ENCODE data around the gene ZNF618. TPM values are rescaled to one million over a fixed set of nuclear protein-coding genes. Genes with fewer than 3 reads are reported as not detected.

ZNF618 gene
- total RNA-seq, 4 donors from 2014 or later: 0.68 to 2.1 (median 1.3) TPM

DNA sequence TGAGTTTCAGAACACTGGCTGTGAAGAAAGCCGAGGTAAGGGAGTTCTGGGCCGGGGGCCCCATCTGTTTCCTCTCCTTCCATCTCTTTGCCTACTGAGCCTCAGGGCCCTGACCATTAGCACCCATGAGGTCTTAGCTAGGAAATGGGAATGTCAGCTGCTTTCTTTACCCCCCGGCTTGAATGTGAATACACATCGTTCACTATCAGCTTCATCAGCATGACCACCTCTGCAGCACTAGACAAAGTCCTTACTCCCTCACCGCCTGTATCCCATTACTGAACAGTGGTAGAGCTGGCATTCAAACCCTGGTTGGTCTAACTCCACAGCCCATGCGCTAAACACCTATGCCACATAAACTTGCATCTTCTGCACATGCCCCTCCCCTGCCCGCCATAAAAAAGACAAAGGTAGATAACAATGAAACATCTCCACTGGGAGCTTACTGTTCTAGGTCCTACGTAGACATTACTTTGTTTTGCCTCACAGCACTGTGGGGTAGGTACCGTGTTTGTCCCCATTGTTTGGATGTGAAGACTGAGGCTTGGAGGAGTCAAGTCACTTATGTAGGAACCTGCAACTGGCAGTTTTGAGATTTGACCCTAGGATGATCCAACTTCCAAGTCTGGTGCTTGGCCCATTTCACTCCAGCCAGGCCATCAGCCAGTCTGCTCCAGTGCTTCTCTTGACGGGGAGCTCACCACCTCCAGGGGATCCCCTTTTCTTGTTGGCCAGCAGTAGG is 108.7 kb downstream of the ZNF618 start:
- no peak for DNase-seq
- intact Hi-C loops (cut with DNase I): no loop called here
- no peak overlapping the region for H3K4me3 ChIP-seq
- WGBS, 2 donors: 79 to 88% methylated on average over 7 to 8 of the region's 10 CpGs
- H3K27ac ChIP-seq: no peak overlapping the region
- H3K9me3 ChIP-seq: no peaks in the 10 kb centered on the region
- H3K27me3 ChIP-seq: no peaks in the 10 kb centered on the region
- peaks cover 0 to 13% (median 0%) of the 10 kb centered on the region in 3 donors for H3K36me3 ChIP-seq
- TF ChIP-seq POLR2A (IDR thresholded peaks at IDR 0.05): no peak
- TF ChIP-seq, protein P1, sequence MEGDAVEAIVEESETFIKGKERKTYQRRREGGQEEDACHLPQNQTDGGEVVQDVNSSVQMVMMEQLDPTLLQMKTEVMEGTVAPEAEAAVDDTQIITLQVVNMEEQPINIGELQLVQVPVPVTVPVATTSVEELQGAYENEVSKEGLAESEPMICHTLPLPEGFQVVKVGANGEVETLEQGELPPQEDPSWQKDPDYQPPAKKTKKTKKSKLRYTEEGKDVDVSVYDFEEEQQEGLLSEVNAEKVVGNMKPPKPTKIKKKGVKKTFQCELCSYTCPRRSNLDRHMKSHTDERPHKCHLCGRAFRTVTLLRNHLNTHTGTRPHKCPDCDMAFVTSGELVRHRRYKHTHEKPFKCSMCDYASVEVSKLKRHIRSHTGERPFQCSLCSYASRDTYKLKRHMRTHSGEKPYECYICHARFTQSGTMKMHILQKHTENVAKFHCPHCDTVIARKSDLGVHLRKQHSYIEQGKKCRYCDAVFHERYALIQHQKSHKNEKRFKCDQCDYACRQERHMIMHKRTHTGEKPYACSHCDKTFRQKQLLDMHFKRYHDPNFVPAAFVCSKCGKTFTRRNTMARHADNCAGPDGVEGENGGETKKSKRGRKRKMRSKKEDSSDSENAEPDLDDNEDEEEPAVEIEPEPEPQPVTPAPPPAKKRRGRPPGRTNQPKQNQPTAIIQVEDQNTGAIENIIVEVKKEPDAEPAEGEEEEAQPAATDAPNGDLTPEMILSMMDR (IDR thresholded peaks at IDR 0.05): no peak
- H3K4me1 ChIP-seq: peaks cover 0 to 9% (median 0%) of the 10 kb centered on the region in 3 donors

DNA sequence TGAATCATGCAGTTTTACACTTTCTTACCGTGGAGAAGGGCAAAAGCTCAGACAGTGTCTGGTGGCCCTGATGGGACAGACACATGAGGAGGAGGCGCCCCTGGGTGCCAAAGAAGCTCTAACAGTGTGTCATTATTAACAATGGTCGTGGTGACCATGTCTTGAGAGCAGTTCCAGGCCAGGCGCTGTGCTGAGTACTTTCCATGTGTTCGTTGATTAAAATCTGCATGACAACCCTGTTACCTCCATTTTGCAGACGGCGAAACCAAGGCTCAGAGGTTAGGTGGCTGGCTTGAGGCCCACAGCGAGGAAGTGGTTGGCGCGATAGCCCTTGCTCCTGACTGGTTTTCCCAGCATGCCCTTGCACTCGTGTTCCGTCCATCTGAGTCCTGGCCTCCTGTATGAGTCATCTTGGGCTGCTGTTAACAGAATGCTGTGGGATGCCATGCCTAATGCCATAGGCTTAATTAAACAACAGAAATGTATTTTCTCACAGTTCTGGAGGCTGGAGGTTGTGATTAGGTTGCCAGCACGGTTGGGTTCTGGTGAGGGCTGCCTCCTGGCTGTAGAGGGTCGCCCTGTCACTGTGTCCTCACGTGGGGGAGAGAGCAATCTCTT is 110.0 kb downstream of the ZNF618 start:
- intact Hi-C loops (cut with DNase I): no loop called here
- Histone ChIP-seq H3K27me3 (no peaks in the 10 kb centered on the region), H3K9me3 (no peaks in the 10 kb centered on the region), H3K27ac (no peak overlapping the region), H3K36me3 (peaks cover 0 to 13% (median 0%) of the 10 kb centered on the region in 3 donors), H3K4me3 (no peak overlapping the region), H3K4me1 (peaks cover 0 to 15% (median 1%) of the 10 kb centered on the region in 3 donors)
- WGBS, 2 donors: 77 to 87% methylated on average over 13 to 15 of the region's 15 CpGs
- no peak for TF ChIP-seq POLR2A (IDR thresholded peaks at IDR 0.05)
- TF ChIP-seq, protein P1 (IDR thresholded peaks at IDR 0.05): no peak
- no peak for DNase-seq

DNA sequence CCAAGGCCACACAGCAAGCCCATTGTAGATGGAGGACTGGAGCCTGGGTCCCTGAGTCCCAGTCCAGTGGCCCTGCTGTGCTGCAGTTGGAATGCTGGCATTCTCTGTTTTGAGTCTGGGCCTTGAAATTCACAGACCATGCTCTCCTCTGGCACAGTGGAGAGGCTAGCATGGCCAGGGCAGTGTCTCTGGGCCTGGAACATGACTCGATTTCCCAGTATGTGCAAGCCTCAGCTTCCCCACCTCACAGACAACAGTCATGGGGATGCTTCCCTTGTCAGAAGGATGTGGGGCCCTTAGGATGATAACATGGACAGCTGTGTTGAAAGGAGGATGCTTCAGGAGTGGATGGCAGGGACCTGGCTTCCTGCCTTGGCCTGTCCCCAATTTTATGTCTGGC is 110.8 kb downstream of the ZNF618 start:
- no peak for DNase-seq
- no peak overlapping the region for H3K27ac ChIP-seq
- no peak overlapping the region for H3K4me3 ChIP-seq
- intact Hi-C loops (cut with DNase I): no loop called here
- H3K4me1 ChIP-seq: peaks cover 0 to 23% (median 7%) of the 10 kb centered on the region in 3 donors
- H3K36me3 ChIP-seq: peaks cover 0 to 13% (median 0%) of the 10 kb centered on the region in 3 donors
- H3K27me3 ChIP-seq: no peaks in the 10 kb centered on the region
- 100% methylated on average over 1 of the region's 1 CpG; no CpG with 5 or more reads in 1 of the 2 donors for WGBS, 2 donors
- TF ChIP-seq POLR2A (IDR thresholded peaks at IDR 0.05): no peak
- TF ChIP-seq, protein P1 (IDR thresholded peaks at IDR 0.05): no peak
- no peaks in the 10 kb centered on the region for H3K9me3 ChIP-seq

DNA sequence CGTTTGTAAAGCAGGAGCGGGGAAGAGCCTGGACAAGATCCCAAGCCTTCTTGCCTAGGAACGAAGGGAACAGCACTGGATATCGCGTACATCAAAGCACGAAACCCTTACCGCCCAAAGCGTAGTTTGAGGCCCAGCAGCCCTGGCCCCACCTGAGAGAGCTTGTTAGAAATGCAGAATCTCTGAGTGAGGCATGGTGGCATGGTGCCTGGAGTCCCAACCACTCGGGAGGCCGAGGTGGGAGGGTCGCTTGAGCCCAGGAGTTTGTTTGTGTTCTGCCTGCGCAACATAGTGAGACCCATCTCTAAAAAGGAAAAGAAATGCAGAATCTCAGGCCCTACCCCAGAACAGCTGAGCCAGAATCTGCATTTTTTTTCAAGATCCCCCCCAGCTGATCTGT is 111.4 kb downstream of the ZNF618 start:
- Histone ChIP-seq H3K36me3 (peaks cover 0 to 13% (median 0%) of the 10 kb centered on the region in 3 donors), H3K4me3 (no peak overlapping the region), H3K27me3 (no peaks in the 10 kb centered on the region), H3K9me3 (no peaks in the 10 kb centered on the region), H3K27ac (no peak overlapping the region), H3K4me1 (peaks cover 0 to 29% (median 12%) of the 10 kb centered on the region in 3 donors)
- WGBS, 2 donors: 87 to 99% methylated on average over 8 to 9 of the region's 12 CpGs
- TF ChIP-seq, protein P1 (IDR thresholded peaks at IDR 0.05): no peak
- TF ChIP-seq POLR2A (IDR thresholded peaks at IDR 0.05): no peak
- DNase-seq: no peak
- intact Hi-C loops (cut with DNase I): no loop called here

DNA sequence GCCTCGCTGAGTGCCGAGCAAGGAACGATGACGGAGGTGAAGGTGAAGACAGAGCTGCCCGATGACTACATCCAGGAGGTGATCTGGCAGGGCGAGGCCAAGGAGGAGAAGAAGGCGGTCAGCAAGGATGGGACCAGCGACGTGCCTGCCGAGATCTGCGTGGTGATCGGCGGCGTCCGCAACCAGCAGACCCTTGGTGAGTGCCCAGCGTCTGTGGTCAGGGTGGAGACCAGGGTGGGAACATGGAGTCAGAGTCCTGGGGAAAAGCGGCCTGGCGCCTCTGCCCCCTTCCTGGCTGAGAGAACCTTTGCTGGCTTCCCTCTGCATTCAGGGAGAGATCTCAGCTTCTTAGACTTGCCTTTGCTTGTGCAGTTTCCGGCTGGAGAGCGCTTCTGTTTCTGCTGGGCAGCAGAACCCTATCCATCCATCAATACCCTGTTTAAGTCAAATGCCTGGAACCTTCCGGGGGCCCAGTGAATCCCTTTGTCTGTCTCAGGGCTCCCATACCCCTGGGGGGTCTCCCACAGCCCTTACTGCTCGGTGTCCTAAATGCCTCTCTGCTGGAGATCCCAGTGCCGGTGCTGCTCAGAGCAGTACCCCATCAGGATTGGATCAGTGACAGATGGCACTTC is 112.4 kb downstream of the ZNF618 start:
- TF ChIP-seq POLR2A (IDR thresholded peaks at IDR 0.05): no peak
- TF ChIP-seq, protein P1 (IDR thresholded peaks at IDR 0.05): no peak
- H3K27me3 ChIP-seq: no peaks in the 10 kb centered on the region
- H3K4me1 ChIP-seq: peaks cover 5 to 39% (median 12%) of the 10 kb centered on the region in 3 donors
- no peak for DNase-seq
- peaks cover 0 to 13% (median 0%) of the 10 kb centered on the region in 3 donors for H3K36me3 ChIP-seq
- H3K9me3 ChIP-seq: no peaks in the 10 kb centered on the region
- 89 to 95% methylated on average over 13 to 21 of the region's 23 CpGs for WGBS, 2 donors
- peak overlapping the region in 1 of 4 donors; percentile 29 for H3K27ac ChIP-seq
- intact Hi-C loops (cut with DNase I): no loop called here
- H3K4me3 ChIP-seq: no peak overlapping the region

Data from esophagus squamous epithelium (tissue), 5 donors.